Ishikawa (cell line): ENCODE results near the gene PRR5L.

Source experiments
- EGR1 ChIP-seq: IDR thresholded peaks from 2 replicates; pipeline ENCODE4 v1.6.1; 2012
- FOXM1 ChIP-seq: IDR thresholded peaks from 2 replicates; pipeline ENCODE4 v1.6.1; 2012; ENCODE audit warnings: low read depth, borderline replicate concordance
- TAF1 ChIP-seq: IDR thresholded peaks from 2 replicates; pipeline ENCODE4 v1.6.1; 2012; ENCODE audit warnings: low read depth, mild to moderate bottlenecking
- YY1 ChIP-seq: IDR thresholded peaks from 2 replicates; pipeline ENCODE4 v1.6.1; 2012; ENCODE audit warnings: low read depth

GRCh38 chr11:36376009-36376887, 80.2 kb downstream of the PRR5L start:
- no peak for TF ChIP-seq YY1
- TF ChIP-seq FOXM1, result no peak
- TF ChIP-seq EGR1, result no peak
- TF ChIP-seq TAF1, result no peak
